PC-3 (cell line): ENCODE data around the gene ARHGEF28.

ENCODE experiments used
- EZH2 ChIP-seq: fragments of 300-600 bp; sonication (generic); IDR thresholded peaks from one replicate; pipeline ENCODE4 v1.6.1; 2017; ENCODE audit warnings: antibody characterized with exemption, mild to moderate bottlenecking, low read length; ENCODE audit not compliant: unreplicated experiment
- EZH2phosphoT487 ChIP-seq: fragments of 300-600 bp; sonication (generic); IDR thresholded peaks from 2 replicates; pipeline ENCODE4 v1.6.1; 2018; ENCODE audit warnings: mild to moderate bottlenecking, antibody characterized with exemption, low read length, borderline replicate concordance
- TF ChIP-seq, protein P1 (sequence below): fragments of 300-600 bp; sonication (generic); conservative IDR thresholded peaks from 2 replicates; pipeline ENCODE4 v1.5.1; 2017; ENCODE audit warnings: antibody characterized with exemption, low read depth, mild to moderate bottlenecking, low read length

DNA sequence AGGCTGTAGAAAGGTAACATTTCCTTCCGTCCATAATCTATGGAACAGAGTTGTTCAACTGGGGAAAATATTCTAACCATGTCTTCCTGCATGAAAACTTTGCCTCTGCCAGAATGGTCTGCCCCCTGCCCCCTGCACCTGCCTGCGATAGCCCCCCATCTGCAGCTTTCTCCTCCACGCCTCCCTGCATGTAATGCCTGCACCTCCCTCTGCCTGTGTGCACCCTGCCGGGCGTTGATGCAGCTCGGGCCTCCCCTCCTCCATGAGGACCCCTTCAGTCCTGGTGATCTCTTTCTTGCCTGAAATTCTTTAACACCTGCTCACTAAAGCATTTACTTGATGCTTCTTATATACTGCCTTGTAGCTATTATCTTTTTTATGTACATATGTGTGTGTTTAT lies 266.2 kb downstream of the ARHGEF28 start:
- TF ChIP-seq, protein P1, sequence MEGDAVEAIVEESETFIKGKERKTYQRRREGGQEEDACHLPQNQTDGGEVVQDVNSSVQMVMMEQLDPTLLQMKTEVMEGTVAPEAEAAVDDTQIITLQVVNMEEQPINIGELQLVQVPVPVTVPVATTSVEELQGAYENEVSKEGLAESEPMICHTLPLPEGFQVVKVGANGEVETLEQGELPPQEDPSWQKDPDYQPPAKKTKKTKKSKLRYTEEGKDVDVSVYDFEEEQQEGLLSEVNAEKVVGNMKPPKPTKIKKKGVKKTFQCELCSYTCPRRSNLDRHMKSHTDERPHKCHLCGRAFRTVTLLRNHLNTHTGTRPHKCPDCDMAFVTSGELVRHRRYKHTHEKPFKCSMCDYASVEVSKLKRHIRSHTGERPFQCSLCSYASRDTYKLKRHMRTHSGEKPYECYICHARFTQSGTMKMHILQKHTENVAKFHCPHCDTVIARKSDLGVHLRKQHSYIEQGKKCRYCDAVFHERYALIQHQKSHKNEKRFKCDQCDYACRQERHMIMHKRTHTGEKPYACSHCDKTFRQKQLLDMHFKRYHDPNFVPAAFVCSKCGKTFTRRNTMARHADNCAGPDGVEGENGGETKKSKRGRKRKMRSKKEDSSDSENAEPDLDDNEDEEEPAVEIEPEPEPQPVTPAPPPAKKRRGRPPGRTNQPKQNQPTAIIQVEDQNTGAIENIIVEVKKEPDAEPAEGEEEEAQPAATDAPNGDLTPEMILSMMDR = no peak
- TF ChIP-seq EZH2 (no peak), EZH2phosphoT487 (no peak)
